ENCODE results near the gene TRAM2. TPM values are rescaled to one million over a fixed set of nuclear protein-coding genes. Genes with fewer than 3 reads are reported as not detected.

TRAM2 gene
- total and polyA plus RNA-seq, 10 of the 15 experiments (the other 5 are each of a cell fraction or from before 2014, with no cell fraction given), result 2.5 to 15.0 (median 11.0) TPM

DNA sequence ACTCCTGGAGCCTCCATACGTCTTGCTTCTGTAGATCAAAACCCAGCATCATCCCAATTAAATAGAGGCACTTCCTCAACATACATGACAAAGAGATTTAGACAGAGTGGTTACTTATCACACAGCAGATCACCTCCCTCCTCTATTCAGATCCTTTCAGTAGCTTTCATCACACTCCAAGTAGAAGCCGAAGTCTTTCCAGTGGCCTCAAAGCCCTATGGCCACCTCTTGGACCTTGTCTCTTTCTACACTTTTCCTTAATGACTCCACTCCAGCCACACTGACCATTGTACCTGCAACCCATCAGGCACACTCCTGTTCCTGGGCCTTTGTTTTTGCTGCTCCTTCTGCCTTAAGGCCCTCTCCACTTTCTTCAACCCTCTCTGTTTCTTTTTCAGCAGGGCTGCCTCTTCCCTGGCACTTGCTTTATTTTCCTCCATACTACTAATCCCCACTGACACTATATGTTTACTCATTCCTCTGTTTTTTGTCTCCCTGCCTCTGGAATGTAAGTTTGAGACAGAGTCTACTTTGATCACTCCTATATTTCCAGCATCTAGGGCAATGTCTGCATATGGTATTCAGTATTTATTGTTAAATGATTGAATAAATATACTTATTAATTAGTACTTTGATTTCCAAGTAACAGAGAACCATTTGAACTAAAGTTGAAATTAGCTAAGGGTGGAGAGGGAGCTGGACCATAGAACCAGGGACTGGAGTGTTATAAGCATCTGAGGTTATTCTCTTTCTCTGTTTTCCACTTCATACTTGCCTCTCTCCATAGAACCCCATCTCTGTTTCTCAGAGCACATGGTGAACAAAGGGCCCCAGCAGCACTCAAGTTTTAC is 43.4 kb upstream of the TRAM2 start:
- ChIA-PET RAD21 (ENCODE audit: unreplicated experiment) (interaction anchor here (1.4 kb wide), 1 partner anchor 204 kb away, joined by 3 read pairs; no protein-coding TSS in a partner anchor), CTCF (no interaction called here), POLR2A (no interaction called here), SMC1A (ENCODE audit: uncharacterized antibody, unreplicated experiment) (no interaction called here)
- 40% methylated on average over 2 of the region's 2 CpGs for WGBS (ENCODE audit: insufficient coverage, insufficient replicate concordance, low lambda C conversion rate, missing lambda C conversion rate)
- Histone ChIP-seq H3K27ac (ENCODE audit: control insufficient read depth, insufficient read depth) (no peak overlapping the region), H3K36me3 (ENCODE audit: control insufficient read depth in 2 of 2, insufficient read depth in 2 of 2, low read length in 1 of 2) (no peaks in the 10 kb centered on the region), H4K20me1 (ENCODE audit: control insufficient read depth, insufficient read depth) (no peaks in the 10 kb centered on the region), H3K4me3 (no peak overlapping the region), H3K79me2 (ENCODE audit: control insufficient read depth, insufficient read depth, low read length) (no peaks in the 10 kb centered on the region), H2AFZ (ENCODE audit: control insufficient read depth, low read depth, low read length) (no peak overlapping the region), H3K4me2 (ENCODE audit: control insufficient read depth, insufficient read depth) (no peak overlapping the region), H3K27me3 (replicated peaks in 1 of 2; ENCODE audit: control insufficient read depth in 2 of 2, insufficient read depth in 2 of 2, low read length in 1 of 2) (no peaks in the 10 kb centered on the region), H3K9ac (ENCODE audit: control insufficient read depth, insufficient read depth, low read length) (no peak overlapping the region), H3K4me1 (ENCODE audit: control insufficient read depth, insufficient read depth, low read length) (no peaks in the 10 kb centered on the region), H3K9me3 (replicated peaks; ENCODE audit: control insufficient read depth, insufficient read depth, low read length) (no peaks in the 10 kb centered on the region)
- intact Hi-C loops (cut with micrococcal nuclease; ENCODE audit: unreplicated experiment), result no loop called here
- no peak for FAIRE-seq
- no peak for ATAC-seq
- in situ Hi-C loops (cut with MboI), result no loop called here
- BruUV-seq (replicated peaks), result no TSS peak
- no peak for DNase-seq (ENCODE audit: low read depth, low spot score)
- TF ChIP-seq, protein P1, sequence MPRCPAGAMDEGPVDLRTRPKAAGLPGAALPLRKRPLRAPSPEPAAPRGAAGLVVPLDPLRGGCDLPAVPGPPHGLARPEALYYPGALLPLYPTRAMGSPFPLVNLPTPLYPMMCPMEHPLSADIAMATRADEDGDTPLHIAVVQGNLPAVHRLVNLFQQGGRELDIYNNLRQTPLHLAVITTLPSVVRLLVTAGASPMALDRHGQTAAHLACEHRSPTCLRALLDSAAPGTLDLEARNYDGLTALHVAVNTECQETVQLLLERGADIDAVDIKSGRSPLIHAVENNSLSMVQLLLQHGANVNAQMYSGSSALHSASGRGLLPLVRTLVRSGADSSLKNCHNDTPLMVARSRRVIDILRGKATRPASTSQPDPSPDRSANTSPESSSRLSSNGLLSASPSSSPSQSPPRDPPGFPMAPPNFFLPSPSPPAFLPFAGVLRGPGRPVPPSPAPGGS (IDR thresholded peaks at IDR 0.05; ENCODE audit: borderline replicate concordance, insufficient read depth, low read depth, low read length, poor library complexity, severe bottlenecking), result no peak
- TF ChIP-seq, protein P2, sequence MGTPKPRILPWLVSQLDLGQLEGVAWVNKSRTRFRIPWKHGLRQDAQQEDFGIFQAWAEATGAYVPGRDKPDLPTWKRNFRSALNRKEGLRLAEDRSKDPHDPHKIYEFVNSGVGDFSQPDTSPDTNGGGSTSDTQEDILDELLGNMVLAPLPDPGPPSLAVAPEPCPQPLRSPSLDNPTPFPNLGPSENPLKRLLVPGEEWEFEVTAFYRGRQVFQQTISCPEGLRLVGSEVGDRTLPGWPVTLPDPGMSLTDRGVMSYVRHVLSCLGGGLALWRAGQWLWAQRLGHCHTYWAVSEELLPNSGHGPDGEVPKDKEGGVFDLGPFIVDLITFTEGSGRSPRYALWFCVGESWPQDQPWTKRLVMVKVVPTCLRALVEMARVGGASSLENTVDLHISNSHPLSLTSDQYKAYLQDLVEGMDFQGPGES (IDR thresholded peaks at IDR 0.05), result no peak
- TF ChIP-seq, protein P3, sequence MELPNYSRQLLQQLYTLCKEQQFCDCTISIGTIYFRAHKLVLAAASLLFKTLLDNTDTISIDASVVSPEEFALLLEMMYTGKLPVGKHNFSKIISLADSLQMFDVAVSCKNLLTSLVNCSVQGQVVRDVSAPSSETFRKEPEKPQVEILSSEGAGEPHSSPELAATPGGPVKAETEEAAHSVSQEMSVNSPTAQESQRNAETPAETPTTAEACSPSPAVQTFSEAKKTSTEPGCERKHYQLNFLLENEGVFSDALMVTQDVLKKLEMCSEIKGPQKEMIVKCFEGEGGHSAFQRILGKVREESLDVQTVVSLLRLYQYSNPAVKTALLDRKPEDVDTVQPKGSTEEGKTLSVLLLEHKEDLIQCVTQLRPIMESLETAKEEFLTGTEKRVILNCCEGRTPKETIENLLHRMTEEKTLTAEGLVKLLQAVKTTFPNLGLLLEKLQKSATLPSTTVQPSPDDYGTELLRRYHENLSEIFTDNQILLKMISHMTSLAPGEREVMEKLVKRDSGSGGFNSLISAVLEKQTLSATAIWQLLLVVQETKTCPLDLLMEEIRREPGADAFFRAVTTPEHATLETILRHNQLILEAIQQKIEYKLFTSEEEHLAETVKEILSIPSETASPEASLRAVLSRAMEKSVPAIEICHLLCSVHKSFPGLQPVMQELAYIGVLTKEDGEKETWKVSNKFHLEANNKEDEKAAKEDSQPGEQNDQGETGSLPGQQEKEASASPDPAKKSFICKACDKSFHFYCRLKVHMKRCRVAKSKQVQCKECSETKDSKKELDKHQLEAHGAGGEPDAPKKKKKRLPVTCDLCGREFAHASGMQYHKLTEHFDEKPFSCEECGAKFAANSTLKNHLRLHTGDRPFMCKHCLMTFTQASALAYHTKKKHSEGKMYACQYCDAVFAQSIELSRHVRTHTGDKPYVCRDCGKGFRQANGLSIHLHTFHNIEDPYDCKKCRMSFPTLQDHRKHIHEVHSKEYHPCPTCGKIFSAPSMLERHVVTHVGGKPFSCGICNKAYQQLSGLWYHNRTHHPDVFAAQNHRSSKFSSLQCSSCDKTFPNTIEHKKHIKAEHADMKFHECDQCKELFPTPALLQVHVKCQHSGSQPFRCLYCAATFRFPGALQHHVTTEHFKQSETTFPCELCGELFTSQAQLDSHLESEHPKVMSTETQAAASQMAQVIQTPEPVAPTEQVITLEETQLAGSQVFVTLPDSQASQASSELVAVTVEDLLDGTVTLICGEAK (IDR thresholded peaks at IDR 0.05; ENCODE audit: borderline replicate concordance), result no peak
- TF ChIP-seq, protein P4, sequence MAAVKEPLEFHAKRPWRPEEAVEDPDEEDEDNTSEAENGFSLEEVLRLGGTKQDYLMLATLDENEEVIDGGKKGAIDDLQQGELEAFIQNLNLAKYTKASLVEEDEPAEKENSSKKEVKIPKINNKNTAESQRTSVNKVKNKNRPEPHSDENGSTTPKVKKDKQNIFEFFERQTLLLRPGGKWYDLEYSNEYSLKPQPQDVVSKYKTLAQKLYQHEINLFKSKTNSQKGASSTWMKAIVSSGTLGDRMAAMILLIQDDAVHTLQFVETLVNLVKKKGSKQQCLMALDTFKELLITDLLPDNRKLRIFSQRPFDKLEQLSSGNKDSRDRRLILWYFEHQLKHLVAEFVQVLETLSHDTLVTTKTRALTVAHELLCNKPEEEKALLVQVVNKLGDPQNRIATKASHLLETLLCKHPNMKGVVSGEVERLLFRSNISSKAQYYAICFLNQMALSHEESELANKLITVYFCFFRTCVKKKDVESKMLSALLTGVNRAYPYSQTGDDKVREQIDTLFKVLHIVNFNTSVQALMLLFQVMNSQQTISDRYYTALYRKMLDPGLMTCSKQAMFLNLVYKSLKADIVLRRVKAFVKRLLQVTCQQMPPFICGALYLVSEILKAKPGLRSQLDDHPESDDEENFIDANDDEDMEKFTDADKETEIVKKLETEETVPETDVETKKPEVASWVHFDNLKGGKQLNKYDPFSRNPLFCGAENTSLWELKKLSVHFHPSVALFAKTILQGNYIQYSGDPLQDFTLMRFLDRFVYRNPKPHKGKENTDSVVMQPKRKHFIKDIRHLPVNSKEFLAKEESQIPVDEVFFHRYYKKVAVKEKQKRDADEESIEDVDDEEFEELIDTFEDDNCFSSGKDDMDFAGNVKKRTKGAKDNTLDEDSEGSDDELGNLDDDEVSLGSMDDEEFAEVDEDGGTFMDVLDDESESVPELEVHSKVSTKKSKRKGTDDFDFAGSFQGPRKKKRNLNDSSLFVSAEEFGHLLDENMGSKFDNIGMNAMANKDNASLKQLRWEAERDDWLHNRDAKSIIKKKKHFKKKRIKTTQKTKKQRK (IDR thresholded peaks at IDR 0.05; ENCODE audit: low read depth, low read length), result no peak
- TF ChIP-seq SPI1 (IDR thresholded peaks at IDR 0.05; ENCODE audit: borderline replicate concordance, insufficient read depth, low read depth, low read length), result no peak
- TF ChIP-seq, protein P5, sequence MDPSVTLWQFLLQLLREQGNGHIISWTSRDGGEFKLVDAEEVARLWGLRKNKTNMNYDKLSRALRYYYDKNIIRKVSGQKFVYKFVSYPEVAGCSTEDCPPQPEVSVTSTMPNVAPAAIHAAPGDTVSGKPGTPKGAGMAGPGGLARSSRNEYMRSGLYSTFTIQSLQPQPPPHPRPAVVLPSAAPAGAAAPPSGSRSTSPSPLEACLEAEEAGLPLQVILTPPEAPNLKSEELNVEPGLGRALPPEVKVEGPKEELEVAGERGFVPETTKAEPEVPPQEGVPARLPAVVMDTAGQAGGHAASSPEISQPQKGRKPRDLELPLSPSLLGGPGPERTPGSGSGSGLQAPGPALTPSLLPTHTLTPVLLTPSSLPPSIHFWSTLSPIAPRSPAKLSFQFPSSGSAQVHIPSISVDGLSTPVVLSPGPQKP (IDR thresholded peaks at IDR 0.05; ENCODE audit: low read depth, low read length), result no peak
- TF ChIP-seq MXI1 (IDR thresholded peaks at IDR 0.05; ENCODE audit: low read depth, low read length), result no peak
- TF ChIP-seq SP1 (IDR thresholded peaks at IDR 0.05; ENCODE audit: low read depth, low read length), result no peak
